ENCODE data around the gene DRD4. TPM values are rescaled to one million over a fixed set of nuclear protein-coding genes. Genes with fewer than 3 reads are reported as not detected.

The DRD4 gene
- total RNA-seq, result not detected
- 0.39 TPM for polyA plus RNA-seq

- no peaks in the 10 kb centered on the region for H3K36me3 ChIP-seq (ENCODE audit: insufficient read depth)
- H3K27ac ChIP-seq (ENCODE audit: low read depth), result no peak within 1 kb of the TSS
- WGBS, result 11% methylated on average over 100 of the region's 100 CpGs
- peaks cover 6% of the 10 kb centered on the region for H3K4me1 ChIP-seq (ENCODE audit: insufficient read depth)
- H3K4me3 ChIP-seq (ENCODE audit: low read depth, low read length), result peak within 1 kb of the TSS; percentile 30
- no peak for DNase-seq (ENCODE audit: extremely low spot score)
Measured at GRCh38 chr11:636511-637332, at the start of gene DRD4. DRD4 (plus strand) TSS chr11:637269; CDS start chr11:637305, 36 bp downstream.

DNA sequence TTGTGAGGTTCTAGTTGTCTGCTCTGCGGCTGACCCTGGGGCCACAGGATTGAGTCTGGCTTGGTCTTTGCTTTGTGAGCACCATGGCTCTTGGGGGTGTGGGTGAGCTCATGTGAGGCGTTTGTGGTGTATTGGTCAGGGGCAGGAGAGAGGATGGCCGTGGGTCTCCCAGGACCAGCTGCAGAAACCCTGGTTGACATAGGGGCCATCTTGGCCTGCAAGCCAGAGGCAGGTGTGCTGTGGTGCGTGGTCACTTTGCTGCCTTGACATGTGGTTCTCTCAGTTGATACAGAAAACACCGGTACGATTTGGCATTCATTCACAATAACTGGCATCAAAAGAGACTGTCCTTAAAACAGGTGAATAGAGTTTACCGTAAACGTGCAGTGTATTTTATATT lies 49.5 kb upstream of the DRD4 start:
- no peak for DNase-seq (ENCODE audit: extremely low spot score)
- Histone ChIP-seq H3K36me3 (ENCODE audit: insufficient read depth) (peaks cover 4% of the 10 kb centered on the region), H3K27ac (ENCODE audit: low read depth) (no peak overlapping the region), H3K4me1 (ENCODE audit: insufficient read depth) (no peaks in the 10 kb centered on the region), H3K4me3 (ENCODE audit: low read depth, low read length) (no peak overlapping the region)
- 87% methylated on average over 8 of the region's 8 CpGs for WGBS

GRCh38 chr11:587978-588380 lies 49.1 kb upstream of the DRD4 start:
- Histone ChIP-seq H3K27ac (ENCODE audit: low read depth) (no peak overlapping the region), H3K36me3 (ENCODE audit: insufficient read depth) (peaks cover 4% of the 10 kb centered on the region), H3K4me3 (ENCODE audit: low read depth, low read length) (no peak overlapping the region), H3K4me1 (ENCODE audit: insufficient read depth) (no peaks in the 10 kb centered on the region)
- WGBS, result 71% methylated on average over 6 of the region's 6 CpGs
- DNase-seq (ENCODE audit: extremely low spot score), result no peak

DNA sequence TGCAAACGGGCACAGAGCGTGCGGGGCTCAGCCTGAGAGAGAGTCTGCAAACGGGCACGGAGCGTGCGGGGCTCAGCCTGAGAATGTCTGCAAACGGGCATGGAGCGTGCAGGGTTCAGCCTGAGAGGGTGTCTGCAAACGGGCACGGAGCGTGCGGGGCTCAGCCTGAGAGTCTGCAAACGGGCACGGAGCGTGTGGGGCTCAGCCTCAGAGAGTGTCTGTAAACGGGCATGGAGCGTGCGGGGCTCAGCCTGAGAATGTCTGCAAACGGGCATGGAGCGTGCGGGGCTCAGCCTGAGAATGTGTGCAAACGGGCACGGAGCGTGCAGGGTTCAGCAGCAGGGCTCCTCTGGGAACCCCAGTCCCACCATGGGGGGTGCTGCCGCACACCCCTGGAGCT lies 47.3 kb upstream of the DRD4 start:
- peaks cover 7% of the 10 kb centered on the region for H3K36me3 ChIP-seq (ENCODE audit: insufficient read depth)

DNA sequence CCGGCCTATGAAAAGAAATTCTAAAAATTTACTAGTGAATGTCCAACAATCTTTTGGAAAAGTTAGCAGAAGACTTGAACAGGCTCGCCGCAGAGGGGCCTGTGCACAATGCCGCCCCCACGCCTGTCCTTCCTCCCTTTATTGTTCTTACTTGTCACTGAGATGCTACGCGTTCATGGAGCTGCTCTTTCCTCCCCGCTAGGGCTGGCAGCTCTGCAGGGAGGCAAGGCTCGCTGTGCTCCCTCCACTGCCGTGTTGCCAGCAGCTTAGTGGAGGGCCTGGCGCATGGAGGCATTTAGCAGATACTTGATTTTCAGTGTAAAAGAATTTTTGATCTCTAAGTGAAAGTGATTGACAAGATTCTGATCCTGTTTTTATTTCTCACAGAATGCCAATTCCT lies 46.1 kb upstream of the DRD4 start:
- no peak overlapping the region for H3K4me3 ChIP-seq (ENCODE audit: low read depth, low read length)
- no peak overlapping the region for H3K27ac ChIP-seq (ENCODE audit: low read depth)
- 77% methylated on average over 11 of the region's 11 CpGs for WGBS
- peaks cover 7% of the 10 kb centered on the region for H3K36me3 ChIP-seq (ENCODE audit: insufficient read depth)
- no peak for DNase-seq (ENCODE audit: extremely low spot score)
- H3K4me1 ChIP-seq (ENCODE audit: insufficient read depth), result no peaks in the 10 kb centered on the region

More for the DNA sequence above, 47.3 kb upstream of the DRD4 start:
- Histone ChIP-seq H3K4me1 (ENCODE audit: insufficient read depth) (no peaks in the 10 kb centered on the region), H3K27ac (ENCODE audit: low read depth) (no peak overlapping the region), H3K4me3 (ENCODE audit: low read depth, low read length) (no peak overlapping the region)
- DNase-seq (ENCODE audit: extremely low spot score), result no peak
- 93% methylated on average over 26 of the region's 26 CpGs for WGBS

DNA sequence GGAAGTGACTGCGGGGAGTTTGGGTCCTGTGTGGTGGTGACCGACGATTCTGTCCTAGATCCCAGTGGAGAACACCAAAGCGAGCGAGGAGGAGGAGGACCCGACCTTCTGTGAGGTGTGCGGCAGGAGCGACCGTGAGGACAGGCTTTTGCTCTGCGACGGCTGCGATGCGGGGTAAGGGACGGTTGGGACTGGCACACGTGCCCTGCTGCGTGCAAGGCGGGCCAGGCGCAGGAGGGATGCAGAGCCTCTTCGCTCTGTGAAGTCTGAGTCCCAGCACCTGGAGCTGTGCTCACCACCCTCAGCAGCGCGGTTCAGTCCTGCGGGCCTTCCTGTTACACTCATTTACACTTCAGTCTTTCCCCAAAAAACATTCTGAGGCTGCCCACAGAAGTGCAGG lies 44.6 kb upstream of the DRD4 start:
- H3K36me3 ChIP-seq (ENCODE audit: insufficient read depth), result peaks cover 7% of the 10 kb centered on the region
- H3K4me1 ChIP-seq (ENCODE audit: insufficient read depth), result no peaks in the 10 kb centered on the region
- no peak for DNase-seq (ENCODE audit: extremely low spot score)
- no peak overlapping the region for H3K27ac ChIP-seq (ENCODE audit: low read depth)
- no peak overlapping the region for H3K4me3 ChIP-seq (ENCODE audit: low read depth, low read length)
- 97% methylated on average over 22 of the region's 22 CpGs for WGBS

DNA sequence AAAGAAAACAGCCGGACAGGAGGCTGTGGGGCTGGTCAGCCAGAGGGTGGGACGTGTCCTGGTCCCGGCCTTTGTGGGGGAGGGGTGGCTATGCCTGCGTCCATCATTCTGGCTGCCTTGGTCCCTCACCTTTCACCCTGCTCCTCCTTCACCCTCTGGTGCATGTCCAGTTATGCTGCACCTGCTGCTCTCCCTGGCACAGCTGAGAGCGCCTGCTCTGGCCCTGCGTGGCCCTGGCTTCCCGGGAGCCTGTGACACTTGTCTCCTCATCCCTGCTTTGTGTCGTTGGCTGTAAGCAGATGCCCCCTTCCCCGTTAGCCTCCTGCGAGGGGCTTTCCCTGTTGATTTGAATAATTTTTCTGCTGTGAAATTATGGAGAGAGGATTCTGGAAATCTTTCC lies 44.2 kb upstream of the DRD4 start:
- Histone ChIP-seq H3K27ac (ENCODE audit: low read depth) (no peak overlapping the region), H3K4me1 (ENCODE audit: insufficient read depth) (no peaks in the 10 kb centered on the region), H3K36me3 (ENCODE audit: insufficient read depth) (peaks cover 7% of the 10 kb centered on the region), H3K4me3 (ENCODE audit: low read depth, low read length) (no peak overlapping the region)
- 90% methylated on average over 10 of the region's 10 CpGs for WGBS
- no peak for DNase-seq (ENCODE audit: extremely low spot score)

DNA sequence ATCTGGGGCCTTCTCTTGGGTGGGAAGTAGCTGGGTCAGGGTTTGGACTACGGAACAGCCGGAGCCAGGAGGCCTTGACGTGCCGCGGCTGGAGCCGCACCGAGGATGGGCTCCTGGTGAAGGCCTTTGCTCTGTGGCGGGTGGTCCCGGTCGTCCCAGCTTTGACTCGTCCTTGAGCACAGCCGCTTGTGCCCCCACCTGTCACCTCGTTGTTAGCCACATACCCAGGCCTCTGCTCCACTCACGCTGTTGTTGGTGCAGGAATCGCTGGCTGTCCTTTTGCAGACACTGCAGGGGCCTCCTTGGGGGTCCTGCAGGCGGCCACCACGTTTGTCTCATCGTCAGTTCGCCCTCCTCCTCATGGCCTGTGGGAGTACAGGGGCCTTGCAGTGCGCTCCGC lies 43.7 kb upstream of the DRD4 start:
- Histone ChIP-seq H3K36me3 (ENCODE audit: insufficient read depth) (peaks cover 10% of the 10 kb centered on the region), H3K4me1 (ENCODE audit: insufficient read depth) (no peaks in the 10 kb centered on the region), H3K27ac (ENCODE audit: low read depth) (no peak overlapping the region), H3K4me3 (ENCODE audit: low read depth, low read length) (no peak overlapping the region)
- 92% methylated on average over 21 of the region's 21 CpGs for WGBS
- DNase-seq (ENCODE audit: extremely low spot score), result no peak

- no peak for DNase-seq (ENCODE audit: extremely low spot score)
- Histone ChIP-seq H3K36me3 (ENCODE audit: insufficient read depth) (peaks cover 8% of the 10 kb centered on the region), H3K4me3 (ENCODE audit: low read depth, low read length) (no peak overlapping the region), H3K4me1 (ENCODE audit: insufficient read depth) (no peaks in the 10 kb centered on the region), H3K27ac (ENCODE audit: low read depth) (no peak overlapping the region)
- 93% methylated on average over 10 of the region's 10 CpGs for WGBS
Measured at GRCh38 chr11:595400-595799, 41.7 kb upstream of the DRD4 start.

GRCh38 chr11:596374-596773 lies 40.7 kb upstream of the DRD4 start:
- no peak overlapping the region for H3K4me3 ChIP-seq (ENCODE audit: low read depth, low read length)
- H3K36me3 ChIP-seq (ENCODE audit: insufficient read depth), result peaks cover 8% of the 10 kb centered on the region
- 89% methylated on average over 10 of the region's 10 CpGs for WGBS
- no peaks in the 10 kb centered on the region for H3K4me1 ChIP-seq (ENCODE audit: insufficient read depth)
- no peak overlapping the region for H3K27ac ChIP-seq (ENCODE audit: low read depth)
- no peak for DNase-seq (ENCODE audit: extremely low spot score)

DNA sequence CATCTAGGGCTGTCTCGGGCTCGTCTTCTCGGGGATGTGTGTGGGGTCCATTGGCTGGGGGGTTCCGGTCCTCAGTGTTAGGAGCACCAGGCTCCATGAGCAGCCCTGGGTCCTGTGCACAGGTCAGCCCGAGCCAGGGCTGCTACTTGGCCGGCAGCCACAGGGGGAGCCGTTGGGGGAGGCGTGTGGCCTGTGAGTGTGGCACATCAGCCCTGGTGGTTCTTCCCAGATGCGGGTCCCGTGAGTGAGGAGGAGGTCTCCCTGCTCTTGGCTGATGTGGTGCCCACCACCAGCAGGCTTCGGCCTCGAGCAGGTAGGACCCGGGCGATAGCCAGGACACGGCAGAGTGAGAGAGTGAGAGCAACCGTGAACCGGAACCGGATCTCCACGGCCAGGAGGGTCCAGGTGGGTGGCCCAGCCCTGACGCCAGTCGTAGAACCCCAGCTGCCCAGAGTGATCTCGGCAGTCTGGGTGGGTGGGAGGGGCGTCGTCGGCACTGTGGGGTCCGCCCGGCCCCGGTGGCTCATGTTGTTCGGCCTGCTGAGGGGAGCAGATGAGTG lies 39.8 kb upstream of the DRD4 start:
- 88% methylated on average over 29 of the region's 29 CpGs for WGBS
- no peaks in the 10 kb centered on the region for H3K4me1 ChIP-seq (ENCODE audit: insufficient read depth)
- H3K27ac ChIP-seq (ENCODE audit: low read depth), result no peak overlapping the region
- H3K4me3 ChIP-seq (ENCODE audit: low read depth, low read length), result no peak overlapping the region
- H3K36me3 ChIP-seq (ENCODE audit: insufficient read depth), result peaks cover 8% of the 10 kb centered on the region
- no peak for DNase-seq (ENCODE audit: extremely low spot score)

DNA sequence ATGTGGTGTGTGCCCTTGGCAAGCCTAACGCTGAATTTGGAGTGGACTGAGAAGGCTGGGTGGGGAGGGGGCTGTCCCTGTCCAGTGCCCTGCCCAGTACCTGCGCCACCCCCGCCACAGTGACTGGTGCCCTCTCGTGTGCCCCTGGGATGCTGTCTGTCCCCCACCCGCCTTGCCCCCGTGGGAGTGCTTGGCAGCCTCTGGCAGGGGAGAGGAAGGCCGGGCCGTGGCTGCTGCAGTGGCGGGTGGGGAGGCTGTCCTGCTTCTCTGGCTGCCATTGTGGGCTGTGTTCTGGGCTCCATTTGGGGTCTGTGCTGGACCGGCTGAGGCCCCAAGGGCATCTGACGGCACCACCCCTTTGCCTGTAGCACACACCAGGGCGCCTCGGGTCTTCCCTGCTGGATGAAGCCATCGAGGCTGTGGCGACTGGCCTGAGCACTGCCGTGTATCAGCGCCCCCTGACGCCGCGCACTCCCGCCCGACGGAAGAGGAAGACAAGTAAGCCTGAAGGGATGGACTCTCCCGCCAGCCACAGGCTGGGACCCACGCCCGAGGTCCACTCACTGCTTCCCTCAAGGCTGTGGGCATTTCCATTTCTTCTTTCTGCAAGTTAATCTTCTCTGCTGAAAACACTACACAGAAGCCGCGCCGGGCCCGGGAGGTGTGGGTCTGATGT lies 38.9 kb upstream of the DRD4 start:
- WGBS, result 77% methylated on average over 30 of the region's 30 CpGs
- peaks cover 8% of the 10 kb centered on the region for H3K36me3 ChIP-seq (ENCODE audit: insufficient read depth)
- H3K4me3 ChIP-seq (ENCODE audit: low read depth, low read length), result no peak overlapping the region
- no peaks in the 10 kb centered on the region for H3K4me1 ChIP-seq (ENCODE audit: insufficient read depth)
- H3K27ac ChIP-seq (ENCODE audit: low read depth), result no peak overlapping the region
- no peak for DNase-seq (ENCODE audit: extremely low spot score)

- Histone ChIP-seq H3K36me3 (ENCODE audit: insufficient read depth) (peaks cover 3% of the 10 kb centered on the region), H3K4me3 (ENCODE audit: low read depth, low read length) (no peak overlapping the region)
- WGBS, result 94% methylated on average over 23 of the region's 23 CpGs
Measured at GRCh38 chr11:601573-602245, 35.4 kb upstream of the DRD4 start.

More at GRCh38 chr11:601573-602245, 35.4 kb upstream of the DRD4 start:
- DNase-seq (ENCODE audit: extremely low spot score), result no peak
- Histone ChIP-seq H3K4me1 (ENCODE audit: insufficient read depth) (no peaks in the 10 kb centered on the region), H3K27ac (ENCODE audit: low read depth) (no peak overlapping the region)
